ENCODE measurements around the gene AXIN1. TPM values are rescaled to one million over a fixed set of nuclear protein-coding genes. Genes with fewer than 3 reads are reported as not detected.

Gene AXIN1
- total and polyA plus RNA-seq, 2 donors (not counting 3 experiments of a cell fraction or from before 2014, with no cell fraction given), result 8.3 to 21.9 TPM

DNA sequence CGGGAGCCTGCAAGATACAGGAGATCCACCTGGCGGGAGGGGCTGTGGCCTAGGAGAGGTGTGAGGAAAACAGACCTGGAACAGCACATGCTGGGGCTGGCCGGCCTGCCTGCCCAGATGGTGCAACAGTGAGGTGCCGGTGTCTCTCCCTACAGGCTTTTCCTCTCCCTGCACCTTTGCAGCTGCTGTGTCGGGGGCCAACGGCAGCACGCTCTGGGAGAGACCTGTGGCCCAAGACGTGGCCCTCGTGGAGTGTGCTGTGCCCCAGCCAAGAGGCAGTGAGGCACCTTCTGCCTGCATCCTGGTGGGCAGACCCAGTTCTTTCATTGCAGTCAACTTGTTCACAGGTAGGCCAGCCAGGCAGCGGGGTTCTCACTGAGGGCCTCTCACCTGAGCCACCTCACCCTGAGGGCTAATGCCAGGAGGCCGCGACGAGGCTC is 92.7 kb downstream of the AXIN1 start:
- BruUV-seq (replicated peaks), result no TSS peak
- dilution Hi-C loops (cut with MboI; ENCODE audit: extremely low pct_ligation_motif_present, low sequenced_read_pairs), result no loop called here
- Histone ChIP-seq H3K79me2 (ENCODE audit: control insufficient read depth, insufficient read depth, low read length) (no peaks in the 10 kb centered on the region), H3K4me1 (ENCODE audit: control insufficient read depth, extremely low read depth, insufficient read depth, low read length) (no peaks in the 10 kb centered on the region), H4K20me1 (replicated peaks; ENCODE audit: control insufficient read depth, extremely low read depth, insufficient read depth, low read length) (no peaks in the 10 kb centered on the region), H3K9me3 (replicated peaks; ENCODE audit: control insufficient read depth, insufficient read depth, low read length) (no peaks in the 10 kb centered on the region), H3K27ac (ENCODE audit: insufficient read depth, low read depth, low read length) (no peak overlapping the region), H2AFZ (ENCODE audit: low read depth, low read length) (no peak overlapping the region), H3K36me3 (ENCODE audit: control insufficient read depth in 2 of 2, extremely low read depth in 1 of 2, insufficient read depth in 2 of 2, low read length in 2 of 2) (peaks cover 0 to 17% of the 10 kb centered on the region in 2 experiments), H3K4me3 (replicated peaks in 1 of 3; ENCODE audit: insufficient read depth in 1 of 3, low read depth in 1 of 3, low read length in 3 of 3) (no peak overlapping the region), H3K9me1 (replicated peaks; ENCODE audit: control insufficient read depth, extremely low read depth, insufficient read depth, low read length) (no peaks in the 10 kb centered on the region), H3K9ac (replicated peaks; ENCODE audit: extremely low read depth, insufficient read depth, low read length) (no peak overlapping the region), H3K4me2 (ENCODE audit: insufficient read depth, low read length) (no peak overlapping the region), H3K27me3 (ENCODE audit: control insufficient read depth in 2 of 2, insufficient read depth in 2 of 2, low read length in 2 of 2) (no peaks in the 10 kb centered on the region)
- FAIRE-seq (no peak), DNase-seq (ENCODE audit: low read depth, low spot score) (no peak)
- TF ChIP-seq FOS (IDR thresholded peaks at IDR 0.05; ENCODE audit: borderline replicate concordance, insufficient read depth, low read length), result no peak
- TF ChIP-seq POLR2AphosphoS5 (IDR thresholded peaks at IDR 0.05; ENCODE audit: insufficient read depth, low read depth, low read length), result no peak
- TF ChIP-seq POLR2A (IDR thresholded peaks at IDR 0.05; ENCODE audit: low read depth, low read length), result no peak
- TF ChIP-seq, protein P1, sequence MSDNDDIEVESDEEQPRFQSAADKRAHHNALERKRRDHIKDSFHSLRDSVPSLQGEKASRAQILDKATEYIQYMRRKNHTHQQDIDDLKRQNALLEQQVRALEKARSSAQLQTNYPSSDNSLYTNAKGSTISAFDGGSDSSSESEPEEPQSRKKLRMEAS (IDR thresholded peaks at IDR 0.05; ENCODE audit: insufficient read depth, insufficient read length), result no peak
- TF ChIP-seq GATA2 (IDR thresholded peaks at IDR 0.05; ENCODE audit: insufficient read depth, insufficient read length, low read depth, low read length), result no peak
- no peak for TF ChIP-seq JUN (IDR thresholded peaks at IDR 0.05; ENCODE audit: borderline replicate concordance, insufficient read depth, insufficient read length, low read depth)
- TF ChIP-seq MYC (IDR thresholded peaks at IDR 0.05; ENCODE audit: low read depth, low read length), result no peak
- intact Hi-C loops (cut with micrococcal nuclease), result no loop called here
- ChIA-PET CTCF (no interaction called here), POLR2A (no interaction called here)

DNA sequence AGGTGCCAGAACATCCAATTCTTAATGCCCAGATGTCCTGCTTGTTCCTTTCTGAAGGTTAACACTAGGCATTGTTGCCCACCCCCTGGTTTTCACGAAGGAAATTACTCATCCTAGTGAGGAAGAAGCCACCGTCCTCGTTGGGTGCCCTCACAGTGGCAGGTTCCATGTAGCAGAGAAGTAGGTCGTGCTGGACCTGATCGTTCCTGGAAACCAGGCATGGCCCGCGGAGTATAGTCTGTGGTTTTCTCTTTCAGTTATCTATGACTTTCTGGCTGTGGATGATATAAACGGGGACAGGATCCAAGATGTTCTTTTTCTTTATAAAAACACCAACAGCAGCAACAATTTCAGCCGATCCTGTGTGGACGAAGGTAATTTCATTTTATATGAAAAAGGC is 93.3 kb downstream of the AXIN1 start:
- ChIA-PET CTCF (no interaction called here), POLR2A (no interaction called here)
- Histone ChIP-seq H3K27me3 (ENCODE audit: control insufficient read depth in 2 of 2, insufficient read depth in 2 of 2, low read length in 2 of 2) (no peaks in the 10 kb centered on the region), H3K36me3 (ENCODE audit: control insufficient read depth in 2 of 2, extremely low read depth in 1 of 2, insufficient read depth in 2 of 2, low read length in 2 of 2) (peaks cover 0 to 16% of the 10 kb centered on the region in 2 experiments), H4K20me1 (replicated peaks; ENCODE audit: control insufficient read depth, extremely low read depth, insufficient read depth, low read length) (no peaks in the 10 kb centered on the region), H3K9me3 (replicated peaks; ENCODE audit: control insufficient read depth, insufficient read depth, low read length) (no peaks in the 10 kb centered on the region), H2AFZ (ENCODE audit: low read depth, low read length) (no peak overlapping the region), H3K9me1 (replicated peaks; ENCODE audit: control insufficient read depth, extremely low read depth, insufficient read depth, low read length) (no peaks in the 10 kb centered on the region), H3K9ac (replicated peaks; ENCODE audit: extremely low read depth, insufficient read depth, low read length) (no peak overlapping the region), H3K79me2 (ENCODE audit: control insufficient read depth, insufficient read depth, low read length) (no peaks in the 10 kb centered on the region), H3K4me2 (ENCODE audit: insufficient read depth, low read length) (no peak overlapping the region), H3K27ac (ENCODE audit: insufficient read depth, low read depth, low read length) (no peak overlapping the region), H3K4me1 (ENCODE audit: control insufficient read depth, extremely low read depth, insufficient read depth, low read length) (no peaks in the 10 kb centered on the region), H3K4me3 (replicated peaks in 1 of 3; ENCODE audit: insufficient read depth in 1 of 3, low read depth in 1 of 3, low read length in 3 of 3) (no peak overlapping the region)
- DNase-seq (ENCODE audit: low read depth, low spot score), result no peak
- dilution Hi-C loops (cut with MboI; ENCODE audit: extremely low pct_ligation_motif_present, low sequenced_read_pairs) (no loop called here), intact Hi-C loops (cut with micrococcal nuclease) (no loop called here)
- TF ChIP-seq POLR2A (IDR thresholded peaks at IDR 0.05; ENCODE audit: low read depth, low read length), result no peak
- no peak for TF ChIP-seq JUN (IDR thresholded peaks at IDR 0.05; ENCODE audit: borderline replicate concordance, insufficient read depth, insufficient read length, low read depth)
- TF ChIP-seq, protein P2, sequence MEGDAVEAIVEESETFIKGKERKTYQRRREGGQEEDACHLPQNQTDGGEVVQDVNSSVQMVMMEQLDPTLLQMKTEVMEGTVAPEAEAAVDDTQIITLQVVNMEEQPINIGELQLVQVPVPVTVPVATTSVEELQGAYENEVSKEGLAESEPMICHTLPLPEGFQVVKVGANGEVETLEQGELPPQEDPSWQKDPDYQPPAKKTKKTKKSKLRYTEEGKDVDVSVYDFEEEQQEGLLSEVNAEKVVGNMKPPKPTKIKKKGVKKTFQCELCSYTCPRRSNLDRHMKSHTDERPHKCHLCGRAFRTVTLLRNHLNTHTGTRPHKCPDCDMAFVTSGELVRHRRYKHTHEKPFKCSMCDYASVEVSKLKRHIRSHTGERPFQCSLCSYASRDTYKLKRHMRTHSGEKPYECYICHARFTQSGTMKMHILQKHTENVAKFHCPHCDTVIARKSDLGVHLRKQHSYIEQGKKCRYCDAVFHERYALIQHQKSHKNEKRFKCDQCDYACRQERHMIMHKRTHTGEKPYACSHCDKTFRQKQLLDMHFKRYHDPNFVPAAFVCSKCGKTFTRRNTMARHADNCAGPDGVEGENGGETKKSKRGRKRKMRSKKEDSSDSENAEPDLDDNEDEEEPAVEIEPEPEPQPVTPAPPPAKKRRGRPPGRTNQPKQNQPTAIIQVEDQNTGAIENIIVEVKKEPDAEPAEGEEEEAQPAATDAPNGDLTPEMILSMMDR (IDR thresholded peaks at IDR 0.05; ENCODE audit: extremely low read depth in 1 of 2, insufficient read depth in 1 of 2, low read depth in 1 of 2, low read length in 2 of 2), result no peak
- no peak for TF ChIP-seq GATA2 (IDR thresholded peaks at IDR 0.05; ENCODE audit: insufficient read depth, insufficient read length, low read depth, low read length)
- TF ChIP-seq EZH2 (IDR thresholded peaks at IDR 0.05; ENCODE audit: borderline replicate concordance, low read depth, low read length, severe bottlenecking), result no peak
- TF ChIP-seq FOS (IDR thresholded peaks at IDR 0.05; ENCODE audit: borderline replicate concordance, insufficient read depth, low read length), result no peak
- TF ChIP-seq MYC (IDR thresholded peaks at IDR 0.05; ENCODE audit: low read depth, low read length), result no peak
- TF ChIP-seq, protein P1 (IDR thresholded peaks at IDR 0.05; ENCODE audit: insufficient read depth, insufficient read length), result no peak
- TF ChIP-seq POLR2AphosphoS5 (IDR thresholded peaks at IDR 0.05; ENCODE audit: insufficient read depth, low read depth, low read length), result no peak
- no TSS peak for BruUV-seq (replicated peaks)
- FAIRE-seq, result no peak

All from endothelial cell of umbilical vein (primary cell).